GM19328 (cell line): ENCODE data around the gene ANGPTL8.

Experiments
- ATAC-seq: cut with Tn5 transposase; IDR thresholded peaks from one replicate; pipeline ENCODE4 v1.9.1; 2021; ENCODE audit warnings: mild to moderate bottlenecking, moderate library complexity; ENCODE audit not compliant: unreplicated experiment

ANGPTL8 gene

DNA sequence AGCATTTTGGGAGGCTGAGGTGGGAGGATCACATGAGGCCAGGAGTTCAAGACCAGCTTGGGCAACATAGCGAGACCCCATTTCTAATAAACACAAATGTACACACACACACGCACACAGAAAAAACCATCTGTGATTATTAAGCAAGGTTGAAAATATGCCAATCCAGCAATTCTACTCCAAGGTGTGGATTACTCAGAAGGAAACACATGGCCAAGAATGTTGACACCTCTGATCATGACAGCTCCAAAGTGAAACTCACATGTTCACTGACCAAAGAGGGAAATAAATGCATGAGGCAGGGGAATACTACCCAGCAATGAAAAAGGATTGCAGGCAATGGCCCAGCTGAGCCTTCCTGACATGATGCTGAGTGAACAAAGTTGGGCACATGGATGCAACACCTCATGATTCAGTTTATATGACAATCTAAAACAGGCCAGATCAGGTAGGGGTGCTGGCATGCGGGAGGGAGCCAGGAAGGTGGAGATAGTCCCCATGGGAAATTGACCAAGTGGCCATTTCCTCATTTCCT lies 18.5 kb downstream of the ANGPTL8 start:
- no peak for ATAC-seq

GRCh38 chr19:11260996-11261395 lies 21.6 kb downstream of the ANGPTL8 start:
- ATAC-seq = no peak

DNA sequence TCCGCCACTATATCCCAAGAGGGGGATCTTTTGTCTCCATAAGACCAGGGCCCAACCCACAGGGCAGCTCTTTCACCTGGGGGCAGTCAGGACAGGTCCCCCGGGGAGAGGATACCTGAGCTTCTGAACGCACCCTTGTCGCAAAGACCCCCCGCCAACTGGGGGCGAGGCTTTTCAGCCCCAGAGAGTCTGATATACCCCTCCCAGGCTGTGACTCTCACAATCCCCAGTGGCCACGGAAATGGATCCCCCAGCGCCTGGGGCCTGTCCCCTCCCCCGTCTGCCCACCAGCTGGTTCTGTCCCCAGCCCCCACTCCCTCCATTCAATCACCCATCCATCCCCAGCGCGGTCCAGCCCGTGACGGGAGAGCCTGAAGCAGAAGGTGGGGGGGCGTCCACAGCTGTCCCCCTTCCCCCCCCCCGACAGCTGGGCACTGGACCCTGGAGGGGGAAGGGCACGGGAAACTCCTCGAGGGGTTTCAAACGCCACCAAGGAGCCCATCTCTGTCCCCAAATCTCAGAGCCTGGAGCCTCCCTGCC lies 22.1 kb downstream of the ANGPTL8 start:
- ATAC-seq = no peak

DNA sequence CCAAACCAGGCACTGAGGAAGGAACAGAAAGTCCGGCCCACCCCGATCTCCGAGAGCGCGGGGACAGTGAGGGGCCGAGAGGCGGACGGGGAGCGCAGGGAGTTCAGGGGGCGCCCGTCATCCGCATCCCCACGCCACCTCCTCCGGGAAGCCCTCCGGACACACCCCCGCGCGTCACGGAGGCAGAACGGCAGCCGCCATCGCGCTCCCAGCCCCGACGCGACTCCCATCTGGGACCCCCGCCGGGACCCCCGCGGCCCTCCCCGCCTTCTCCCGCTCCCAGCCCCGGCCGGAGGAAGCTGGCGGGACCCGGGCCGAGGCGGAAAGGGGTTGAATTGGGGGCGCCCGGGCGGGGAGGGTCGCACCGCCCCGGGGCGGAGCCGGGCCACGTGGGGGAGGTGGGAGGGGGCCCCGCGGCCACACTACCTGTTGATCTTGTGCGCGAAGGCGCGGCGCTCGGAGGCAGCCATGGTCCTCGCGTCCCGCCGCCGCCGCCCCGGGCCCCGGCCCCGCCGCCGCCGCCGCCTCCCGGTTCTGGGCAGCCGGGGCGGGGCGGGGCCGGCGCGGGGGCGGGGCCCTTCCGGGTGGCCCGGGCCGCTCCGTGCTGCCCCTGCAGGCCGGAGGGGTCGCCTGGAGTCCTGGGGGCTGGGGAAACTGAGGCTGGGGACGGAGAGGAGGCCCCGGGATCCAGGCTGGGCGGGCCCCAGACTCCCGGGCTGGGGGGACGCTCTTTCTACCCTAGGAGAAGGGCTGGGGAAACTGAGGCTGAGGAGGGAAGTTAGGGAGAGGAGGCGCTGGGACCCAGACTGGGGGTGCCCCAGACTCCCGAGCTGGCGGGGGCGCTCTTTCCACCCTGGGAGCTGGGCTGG lies 22.8 kb downstream of the ANGPTL8 start, which contains the start of gene DOCK6:
Gene DOCK6, minus strand, starts transcription at position 554 of the 869 bp plus-strand sequence. Its CDS starts 84 bp downstream, at position 470.
- no peak for ATAC-seq

DNA sequence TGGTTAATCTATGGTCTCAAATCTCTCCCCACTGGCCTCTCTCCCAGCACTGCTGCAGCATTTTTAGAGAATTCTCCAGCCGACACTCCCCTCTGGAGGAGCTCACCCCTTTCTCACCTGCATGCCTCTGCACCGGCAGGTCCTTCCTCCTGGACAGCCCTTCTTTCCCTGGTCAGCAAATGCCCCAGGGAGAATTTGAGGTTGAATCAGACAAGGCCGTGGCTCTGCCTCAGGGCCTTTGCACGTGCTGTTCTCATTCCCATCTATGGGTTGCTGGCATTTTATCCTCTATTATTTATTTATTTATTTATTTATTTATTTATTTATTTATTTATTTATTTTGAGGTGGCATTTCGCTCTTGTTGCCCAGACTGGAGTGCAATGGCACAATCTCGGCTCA lies 24.3 kb downstream of the ANGPTL8 start:
- no peak for ATAC-seq

- ATAC-seq = no peak
These were observed 25.2 kb downstream of the ANGPTL8 start for GRCh38 chr19:11264452-11265176.

- ATAC-seq = no peak
These were observed 25.9 kb downstream of the ANGPTL8 start for GRCh38 chr19:11265177-11265784.

GRCh38 chr19:11265785-11266236 lies 26.4 kb downstream of the ANGPTL8 start:
- ATAC-seq = no peak

DNA sequence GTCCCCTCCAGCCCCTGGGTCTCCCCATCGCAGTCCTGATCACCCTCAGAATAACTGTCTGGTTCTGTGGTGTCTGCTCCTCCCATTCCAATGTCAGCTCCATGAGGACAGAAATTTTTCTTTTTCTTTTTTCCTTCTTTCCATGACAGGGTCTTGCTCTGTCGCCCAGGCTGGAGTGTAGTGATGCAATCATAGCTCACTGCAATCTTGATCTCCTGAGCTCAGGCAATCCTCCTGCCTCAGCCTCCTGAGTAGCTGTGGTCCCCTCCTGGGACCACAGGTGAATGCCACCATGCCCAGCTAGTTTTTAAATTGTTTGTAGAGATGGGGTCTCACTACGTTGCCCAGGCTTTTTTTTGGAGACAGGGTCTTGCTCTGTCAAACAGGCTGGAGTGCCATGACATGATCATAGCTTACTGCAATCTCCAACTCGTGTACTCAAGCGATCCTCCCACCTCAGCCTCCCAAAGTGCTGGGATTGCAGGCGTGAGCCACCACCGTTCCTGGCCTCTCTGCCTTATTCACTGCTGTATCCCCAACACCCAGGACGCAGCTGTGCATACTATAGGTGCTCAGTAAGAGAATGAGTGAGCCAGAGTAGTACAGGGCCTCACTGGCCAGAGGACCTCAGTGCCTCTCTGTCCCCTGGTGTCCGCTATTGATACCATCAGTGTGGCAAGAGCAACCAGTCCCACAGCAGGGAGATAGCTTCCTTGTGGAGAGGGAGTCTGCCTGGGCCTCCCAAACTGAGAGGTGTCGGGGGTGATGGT lies 28.1 kb downstream of the ANGPTL8 start:
- ATAC-seq = no peak

DNA sequence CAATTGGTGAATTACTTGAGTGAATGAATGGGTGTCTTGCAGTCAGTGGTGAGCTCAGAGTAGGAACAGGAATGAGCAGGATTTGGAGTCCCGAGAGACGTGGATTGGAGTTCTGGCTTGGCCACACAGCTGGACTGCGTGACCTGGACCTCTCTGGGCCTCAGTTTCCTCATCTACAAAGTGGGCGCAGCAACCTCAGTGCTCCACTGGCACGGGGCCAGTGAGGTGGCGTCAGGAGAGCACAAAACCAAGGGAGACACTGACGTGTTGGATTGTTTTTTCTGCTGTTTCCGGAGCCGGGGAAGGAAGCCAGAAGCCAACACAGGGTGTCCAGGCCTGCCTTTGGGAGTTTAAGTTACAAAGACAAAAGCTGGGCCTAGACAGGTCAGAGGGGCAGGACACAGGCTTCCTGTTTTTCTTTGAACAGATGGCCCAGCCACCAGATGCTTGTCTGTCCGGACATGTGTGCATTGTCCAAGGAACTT lies 29.4 kb downstream of the ANGPTL8 start:
- ATAC-seq = no peak

DNA sequence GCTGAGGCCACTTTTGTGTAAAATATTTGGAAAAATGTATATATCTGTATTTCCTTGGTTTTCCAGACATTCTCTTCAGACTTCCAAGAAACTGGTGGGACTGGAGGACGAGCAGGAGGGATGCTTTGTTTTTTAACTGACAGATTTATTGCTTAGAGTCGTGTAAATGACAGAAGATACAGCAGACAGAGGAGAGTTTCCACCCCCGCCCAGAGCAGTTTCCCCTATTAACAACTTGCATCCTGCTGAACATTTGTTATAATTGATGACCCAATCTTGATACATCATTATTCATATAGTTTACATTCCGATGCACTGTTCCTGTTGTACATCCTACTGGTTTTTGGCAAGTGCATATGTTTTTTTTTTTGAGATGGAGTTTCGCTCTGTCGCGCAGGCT lies 30.0 kb downstream of the ANGPTL8 start:
- no peak for ATAC-seq

GRCh38 chr19:11273296-11273695 lies 33.9 kb downstream of the ANGPTL8 start:
- ATAC-seq = no peak

DNA sequence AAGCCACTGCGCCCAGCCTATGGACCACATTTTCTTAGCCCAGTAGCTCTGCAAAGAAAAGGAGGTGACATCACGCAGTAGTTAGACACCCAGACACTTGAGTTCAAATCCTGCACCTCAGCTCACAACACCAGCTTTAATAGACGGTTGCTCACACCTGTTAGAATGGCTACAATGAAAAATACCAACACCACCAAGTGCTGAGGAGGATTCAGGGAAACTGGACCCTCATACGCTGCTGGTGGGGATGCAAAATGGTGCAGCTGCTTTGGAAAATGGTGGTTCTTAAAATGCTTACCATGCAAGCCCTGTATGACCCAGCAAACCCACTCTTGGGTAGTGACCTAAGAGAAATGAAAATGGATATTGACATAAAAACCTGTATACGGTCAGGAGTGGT lies 34.6 kb downstream of the ANGPTL8 start:
- no peak for ATAC-seq

DNA sequence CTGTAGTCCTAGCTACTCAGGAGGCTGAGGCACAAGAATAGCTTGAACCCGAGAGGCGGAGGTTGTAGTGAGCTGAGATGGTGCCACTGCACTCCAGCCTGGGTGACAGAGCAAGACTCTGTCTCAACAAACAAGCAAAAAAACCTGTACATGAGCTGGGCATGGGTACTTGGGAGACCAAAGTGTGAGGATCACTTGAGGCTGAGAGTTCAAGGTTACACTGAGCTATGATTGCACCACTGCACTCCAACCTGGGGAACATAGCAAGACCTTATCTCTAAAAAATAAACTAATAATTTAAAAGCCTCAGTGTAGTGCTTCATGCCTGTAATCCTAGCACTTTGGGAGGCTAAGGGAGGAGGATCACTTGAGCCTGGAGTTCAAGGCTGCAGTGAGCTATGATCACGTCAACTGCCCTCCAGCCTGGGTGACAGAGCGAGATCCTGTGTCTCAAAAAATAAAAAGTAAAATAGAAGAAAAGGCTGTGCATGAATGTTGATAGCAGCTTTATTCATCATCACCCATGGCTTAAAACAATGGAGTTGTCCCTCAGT lies 35.2 kb downstream of the ANGPTL8 start:
- ATAC-seq = no peak

GRCh38 chr19:11278670-11279069 lies 39.3 kb downstream of the ANGPTL8 start:
- no peak for ATAC-seq

- no peak for ATAC-seq
These were observed 40.3 kb downstream of the ANGPTL8 start for GRCh38 chr19:11279505-11280236.

- no peak for ATAC-seq
These were observed 42.1 kb downstream of the ANGPTL8 start for GRCh38 chr19:11281356-11282049.

GRCh38 chr19:11284515-11284914 lies 45.1 kb downstream of the ANGPTL8 start:
- ATAC-seq = no peak
